Activated T-helper 2 cell treated with anti-CD3 and anti-CD28 coated beads, Interferon-gamma antibody, Interleukin-2, Interleukin-4, amounts not matched to agents 10 μg/mL and 5 μg/mL and 100 μg/mL, durations not matched to agents 14 hours and 24 hours and 36 hours (primary cell): ENCODE measurements around the gene ARHGAP44. TPM values are rescaled to one million over a fixed set of nuclear protein-coding genes. Genes with fewer than 3 reads are reported as not detected.

Experiments used
- DNase-seq: peaks from one replicate; pipeline ENCODE4 v3.0.0; 2021; ENCODE audit warnings: low spot score
- H3K27ac Mint-ChIP-seq: one replicate; pipeline ENCODE4 v1.8.0; 2021; ENCODE audit warnings: mixed read lengths
- H3K27me3 Mint-ChIP-seq: one replicate; pipeline ENCODE4 v1.8.0; 2021; ENCODE audit warnings: low read depth, mixed read lengths
- H3K36me3 Mint-ChIP-seq: one replicate; pipeline ENCODE4 v1.8.0; 2021; ENCODE audit warnings: low read depth, mixed read lengths
- H3K4me1 Mint-ChIP-seq: one replicate; pipeline ENCODE4 v1.8.0; 2021; ENCODE audit warnings: low read depth, mixed read lengths
- H3K4me3 Mint-ChIP-seq: one replicate; pipeline ENCODE4 v1.8.0; 2021; ENCODE audit warnings: low read depth, mild to moderate bottlenecking, moderate library complexity, mixed read lengths
- H3K9me3 Mint-ChIP-seq: one replicate; pipeline ENCODE4 v1.8.0; 2021; ENCODE audit warnings: mixed read lengths
- intact Hi-C: fragments of 100-400 bp; cut with micrococcal nuclease; formaldehyde crosslinking; loops from one replicate; pipeline ENCODE4 v1.15.1; 2023
- total RNA-seq: library from RNA; stranded (reverse); gene quantifications from 2 replicates; pipeline ENCODE4 v1.2.3, GENCODE V29; 2022

The ARHGAP44 gene
- total RNA-seq, 1 donor from 2014 or later, result 0.21 TPM

DNA sequence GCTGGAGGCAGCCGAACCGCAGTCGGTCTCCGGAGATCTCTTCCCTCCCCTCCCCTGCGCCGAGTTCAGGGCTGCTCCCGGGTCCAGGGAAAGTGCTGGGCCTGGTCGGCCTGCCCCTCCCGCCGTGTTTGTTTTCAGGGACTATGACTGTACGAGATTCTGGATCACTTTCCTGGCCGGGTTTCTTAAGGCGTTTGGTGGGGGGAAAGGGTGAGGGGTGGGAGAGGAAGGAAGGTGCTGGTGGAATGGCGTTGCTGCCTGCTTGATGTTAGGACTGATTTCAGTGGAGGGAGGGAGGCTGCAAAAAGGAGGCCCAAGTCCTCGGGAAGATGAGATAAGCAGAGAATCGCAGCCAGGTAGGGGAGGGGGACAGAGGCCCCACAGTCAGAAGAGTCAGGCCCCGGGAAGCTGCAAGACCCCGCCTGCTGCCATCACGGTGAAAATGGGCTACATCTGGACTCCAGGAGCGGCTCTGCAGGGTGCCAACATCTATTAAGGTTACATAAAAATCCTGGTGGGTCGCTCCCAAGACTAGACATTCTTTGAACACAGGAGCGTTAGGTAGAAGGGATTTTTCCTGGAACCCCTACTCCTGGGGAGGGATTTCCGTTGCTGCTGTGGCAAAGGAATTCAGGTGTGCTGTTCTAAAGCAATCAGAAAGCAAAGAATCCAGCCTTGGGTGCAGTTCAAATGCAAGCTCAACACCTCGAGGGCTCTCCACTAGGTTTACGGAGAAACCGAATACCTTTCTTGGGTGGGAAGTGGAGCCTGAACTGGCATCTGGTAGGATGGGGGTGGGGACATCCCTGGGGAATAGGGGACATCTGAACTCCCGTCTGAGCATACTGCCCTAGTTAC lies 1.2 kb downstream of the ARHGAP44 start:
- Mint-ChIP-seq H3K9me3 (no peaks in the 10 kb centered on the region), H3K27me3 (peaks cover 13% of the 10 kb centered on the region), H3K27ac (no peak overlapping the region), H3K36me3 (no peaks in the 10 kb centered on the region), H3K4me3 (peak overlapping the region; percentile 66), H3K4me1 (no peaks in the 10 kb centered on the region)
- no peak for DNase-seq
- intact Hi-C loops, result no loop called here

DNA sequence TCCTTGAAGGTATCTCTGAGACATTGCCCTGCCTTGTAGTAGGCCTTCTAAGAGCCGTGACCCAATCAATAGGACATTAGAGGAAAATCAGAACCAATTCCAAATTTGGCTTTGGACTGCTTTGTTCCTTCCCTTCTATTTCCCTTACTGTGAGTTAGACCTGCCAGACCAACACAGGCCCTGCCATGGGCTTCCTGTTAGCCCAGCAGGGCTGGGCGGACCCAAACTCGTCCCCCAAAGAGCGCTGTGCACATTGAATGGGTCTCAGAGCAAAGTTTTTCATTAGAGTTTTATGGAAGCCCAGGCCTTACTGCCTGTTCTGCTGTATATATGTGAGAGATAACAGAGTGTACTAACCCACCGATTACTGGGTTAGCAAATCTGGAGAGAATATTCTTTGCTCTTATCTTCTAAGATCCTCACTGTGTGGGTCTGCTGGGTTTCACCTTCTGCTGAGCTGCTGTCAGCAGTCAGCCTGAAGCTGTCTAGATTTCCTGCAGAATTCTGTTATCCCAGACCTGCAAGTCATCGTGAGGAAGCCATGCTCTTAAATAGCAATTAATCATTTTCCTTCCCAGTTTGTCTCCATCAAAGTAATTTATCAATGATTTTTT lies 5.7 kb downstream of the ARHGAP44 start:
- Mint-ChIP-seq H3K4me3 (no peak overlapping the region), H3K4me1 (no peaks in the 10 kb centered on the region), H3K27me3 (peaks cover 10% of the 10 kb centered on the region), H3K9me3 (peaks cover 3% of the 10 kb centered on the region), H3K36me3 (no peaks in the 10 kb centered on the region), H3K27ac (no peak overlapping the region)
- intact Hi-C loops, result no loop called here
- DNase-seq, result no peak

- intact Hi-C loops, result no loop called here
Observed at GRCh38 chr17:12800855-12801365, 11.6 kb downstream of the ARHGAP44 start.

GRCh38 chr17:12806630-12807029 lies 17.3 kb downstream of the ARHGAP44 start:
- Mint-ChIP-seq H3K4me1 (no peaks in the 10 kb centered on the region), H3K4me3 (no peak overlapping the region), H3K36me3 (no peaks in the 10 kb centered on the region), H3K27ac (no peak overlapping the region), H3K27me3 (no peaks in the 10 kb centered on the region), H3K9me3 (peaks cover 28% of the 10 kb centered on the region)
- DNase-seq, result no peak
- intact Hi-C loops, result no loop called here

More at GRCh38 chr17:12800855-12801365, 11.6 kb downstream of the ARHGAP44 start:
- H3K4me3 Mint-ChIP-seq, result no peak overlapping the region
- H3K27ac Mint-ChIP-seq, result no peak overlapping the region
- H3K4me1 Mint-ChIP-seq, result no peaks in the 10 kb centered on the region
- no peaks in the 10 kb centered on the region for H3K27me3 Mint-ChIP-seq
- DNase-seq, result no peak
- peaks cover 11% of the 10 kb centered on the region for H3K9me3 Mint-ChIP-seq
- no peaks in the 10 kb centered on the region for H3K36me3 Mint-ChIP-seq

DNA sequence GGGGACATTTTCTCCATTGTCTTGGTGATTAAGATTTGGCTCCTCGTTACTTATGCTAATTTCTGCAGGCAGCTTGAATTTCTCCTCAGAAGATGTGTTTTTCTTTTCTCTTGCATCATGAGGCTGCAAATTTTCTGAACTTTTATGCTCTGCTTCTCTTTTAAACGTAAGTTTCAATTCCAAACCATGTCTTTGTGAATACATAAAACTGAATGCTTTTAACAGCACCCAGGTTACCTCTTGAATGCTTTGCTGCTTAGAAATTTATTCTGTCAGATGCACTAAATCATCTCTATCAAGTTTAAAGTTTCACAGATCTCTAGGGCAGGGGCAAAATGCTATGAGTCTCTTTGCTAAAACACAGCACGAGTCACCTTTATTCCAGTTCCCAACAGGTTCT lies 19.4 kb downstream of the ARHGAP44 start:
- Mint-ChIP-seq H3K4me1 (no peaks in the 10 kb centered on the region), H3K36me3 (no peaks in the 10 kb centered on the region), H3K9me3 (peaks cover 32% of the 10 kb centered on the region), H3K27ac (no peak overlapping the region), H3K4me3 (no peak overlapping the region), H3K27me3 (no peaks in the 10 kb centered on the region)
- no peak for DNase-seq
- intact Hi-C loops, result no loop called here

GRCh38 chr17:12812877-12813276 lies 23.6 kb downstream of the ARHGAP44 start:
- no peak for DNase-seq
- no peaks in the 10 kb centered on the region for H3K36me3 Mint-ChIP-seq
- no peaks in the 10 kb centered on the region for H3K27me3 Mint-ChIP-seq
- no peaks in the 10 kb centered on the region for H3K4me1 Mint-ChIP-seq
- intact Hi-C loops, result no loop called here
- no peak overlapping the region for H3K4me3 Mint-ChIP-seq
- H3K27ac Mint-ChIP-seq, result no peak overlapping the region
- peaks cover 28% of the 10 kb centered on the region for H3K9me3 Mint-ChIP-seq

- no peak overlapping the region for H3K4me3 Mint-ChIP-seq
- no peak for DNase-seq
- intact Hi-C loops, result no loop called here
Observed at GRCh38 chr17:12813664-12814063, 24.4 kb downstream of the ARHGAP44 start.

GRCh38 chr17:12814718-12815117 lies 25.4 kb downstream of the ARHGAP44 start:
- Mint-ChIP-seq H3K36me3 (no peaks in the 10 kb centered on the region), H3K4me1 (no peaks in the 10 kb centered on the region), H3K9me3 (peaks cover 20% of the 10 kb centered on the region), H3K27me3 (no peaks in the 10 kb centered on the region), H3K27ac (no peak overlapping the region), H3K4me3 (no peak overlapping the region)
- intact Hi-C loops, result no loop called here
- no peak for DNase-seq

More at GRCh38 chr17:12813664-12814063, 24.4 kb downstream of the ARHGAP44 start:
- Mint-ChIP-seq H3K36me3 (no peaks in the 10 kb centered on the region), H3K27ac (no peak overlapping the region), H3K4me1 (no peaks in the 10 kb centered on the region), H3K9me3 (peaks cover 27% of the 10 kb centered on the region), H3K27me3 (no peaks in the 10 kb centered on the region)

DNA sequence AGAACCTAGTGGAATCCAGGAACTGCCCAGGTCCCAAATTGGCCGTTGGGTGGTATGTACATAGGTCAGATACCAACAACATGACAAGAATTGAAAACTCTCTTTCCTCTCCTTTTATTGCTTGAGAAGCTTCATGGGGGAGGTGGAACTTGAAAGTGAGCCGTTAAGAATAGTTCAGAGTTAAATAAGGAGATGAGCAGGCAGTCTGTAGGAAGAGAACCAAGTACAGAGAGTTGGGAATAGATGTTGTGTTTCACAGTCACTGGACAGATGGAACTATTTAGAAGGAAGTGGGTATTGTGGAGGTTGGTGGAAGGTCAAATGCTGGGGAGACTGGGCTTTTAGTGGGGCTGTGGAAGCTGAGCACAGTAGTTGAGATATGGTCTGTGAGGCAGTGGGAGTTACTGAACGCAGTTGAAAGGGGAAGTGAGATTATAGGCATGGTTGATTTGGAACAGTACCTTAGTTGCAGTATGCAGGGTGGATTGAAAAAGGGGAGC lies 26.4 kb downstream of the ARHGAP44 start:
- Mint-ChIP-seq H3K36me3 (no peaks in the 10 kb centered on the region), H3K27me3 (no peaks in the 10 kb centered on the region), H3K27ac (no peak overlapping the region), H3K9me3 (peaks cover 20% of the 10 kb centered on the region), H3K4me1 (no peaks in the 10 kb centered on the region), H3K4me3 (no peak overlapping the region)
- intact Hi-C loops, result no loop called here
- DNase-seq, result no peak

DNA sequence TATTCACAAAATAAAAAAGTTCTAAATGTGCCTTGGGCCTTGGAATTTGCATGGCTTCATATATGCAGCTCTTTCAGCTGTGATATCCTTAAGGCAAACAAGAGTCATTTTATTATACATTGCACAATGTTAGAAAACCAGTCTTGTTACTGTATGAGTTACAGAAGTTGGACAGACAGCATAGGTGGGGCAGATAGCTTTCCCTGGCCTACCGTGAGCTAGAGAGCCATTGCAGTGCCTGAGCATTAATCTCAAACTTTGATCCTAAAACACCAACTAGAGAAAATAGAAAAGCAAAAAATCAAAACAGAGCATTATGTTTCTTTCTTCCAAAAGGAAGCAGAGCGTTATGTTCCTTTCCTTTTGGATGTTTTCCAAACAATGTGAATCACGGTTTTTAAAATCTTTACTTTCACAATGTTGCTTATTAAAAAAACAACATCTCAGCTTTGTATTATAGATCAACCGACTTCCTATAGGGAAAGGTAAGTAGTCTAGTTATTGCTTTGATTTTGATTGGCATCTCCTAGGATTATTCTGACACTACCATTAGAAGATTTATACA lies 32.2 kb downstream of the ARHGAP44 start:
- Mint-ChIP-seq H3K4me3 (no peak overlapping the region), H3K36me3 (no peaks in the 10 kb centered on the region), H3K27ac (no peak overlapping the region), H3K9me3 (peaks cover 11% of the 10 kb centered on the region), H3K4me1 (no peaks in the 10 kb centered on the region), H3K27me3 (no peaks in the 10 kb centered on the region)
- DNase-seq, result no peak
- intact Hi-C loops, result no loop called here

- Mint-ChIP-seq H3K27ac (no peak overlapping the region), H3K36me3 (no peaks in the 10 kb centered on the region), H3K27me3 (no peaks in the 10 kb centered on the region), H3K4me1 (no peaks in the 10 kb centered on the region), H3K9me3 (peaks cover 21% of the 10 kb centered on the region), H3K4me3 (no peak overlapping the region)
- intact Hi-C loops, result no loop called here
- no peak for DNase-seq
Observed at GRCh38 chr17:12826431-12826830, 37.1 kb downstream of the ARHGAP44 start.

GRCh38 chr17:12830777-12831247 lies 41.5 kb downstream of the ARHGAP44 start:
- no peaks in the 10 kb centered on the region for H3K4me1 Mint-ChIP-seq
- H3K36me3 Mint-ChIP-seq, result no peaks in the 10 kb centered on the region
- no peak overlapping the region for H3K27ac Mint-ChIP-seq
- peaks cover 56% of the 10 kb centered on the region for H3K9me3 Mint-ChIP-seq
- no peak for DNase-seq
- intact Hi-C loops, result no loop called here
- H3K27me3 Mint-ChIP-seq, result no peaks in the 10 kb centered on the region
- no peak overlapping the region for H3K4me3 Mint-ChIP-seq

DNA sequence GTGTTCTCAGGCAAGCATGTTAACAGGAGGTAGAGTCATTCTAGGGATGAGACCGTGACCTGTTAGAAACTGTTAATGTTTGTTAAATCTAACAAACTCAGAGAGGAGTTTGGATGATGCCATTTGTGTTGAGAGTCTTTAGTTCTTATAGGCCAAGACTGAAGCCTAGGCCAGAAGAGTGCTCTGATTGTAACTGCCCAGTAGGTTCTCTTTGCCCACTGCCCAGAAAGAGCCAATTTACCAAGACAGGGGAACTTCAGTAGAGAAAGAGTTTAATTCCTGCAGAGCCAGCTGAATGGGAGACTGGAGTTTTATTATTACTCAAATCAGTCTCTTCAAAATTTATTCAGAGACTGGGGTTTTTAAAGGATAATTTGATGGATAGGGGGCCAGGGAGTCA lies 42.5 kb downstream of the ARHGAP44 start:
- DNase-seq, result no peak
- Mint-ChIP-seq H3K36me3 (no peaks in the 10 kb centered on the region), H3K9me3 (peaks cover 49% of the 10 kb centered on the region), H3K27me3 (no peaks in the 10 kb centered on the region), H3K4me1 (no peaks in the 10 kb centered on the region), H3K27ac (no peak overlapping the region), H3K4me3 (no peak overlapping the region)
- intact Hi-C loops, result no loop called here
